Spleen (tissue), 7 donors: ENCODE measurements around the gene EPHX1.

ENCODE experiments used
- CTCF ChIP-seq, 11 experiments: fragments of 200-600 bp in 7 of 11; fragments of 450-650 bp in 4 of 11; sonication (generic) in 4 of 11; IDR thresholded peaks in 8 of 11; conservative IDR thresholded peaks in 3 of 11; 1 replicate in 7 of 11; 2 replicates in 4 of 11; pipeline versions ENCODE4 v1.4.0 to v1.8.0; 2016 to 2021; ENCODE audit warnings: antibody characterized with exemption in 11 of 11, inconsistent platforms in 4 of 11, mild to moderate bottlenecking in 1 of 11
- POLR2A ChIP-seq, 3 donors: fragments of 450-650 bp; IDR thresholded peaks; one replicate each; pipeline ENCODE4 v1.5.1; 2017; ENCODE audit warnings: antibody characterized with exemption in 3 of 3, mild to moderate bottlenecking in 1 of 3
- POLR2AphosphoS5 ChIP-seq, 3 donors: sonication (generic); formaldehyde crosslinking; IDR thresholded peaks; one replicate each; pipeline ENCODE4 v1.5.1; 2017; ENCODE audit warnings: antibody characterized with exemption in 3 of 3
- donor health status: DM: no; HTN: no; CAD: no; lungs with moderate emphysema.
- donor health status: DM: no; HTN: no; CAD: no.
- donor health status: DM: no; HTN: no; CAD: no.

DNA sequence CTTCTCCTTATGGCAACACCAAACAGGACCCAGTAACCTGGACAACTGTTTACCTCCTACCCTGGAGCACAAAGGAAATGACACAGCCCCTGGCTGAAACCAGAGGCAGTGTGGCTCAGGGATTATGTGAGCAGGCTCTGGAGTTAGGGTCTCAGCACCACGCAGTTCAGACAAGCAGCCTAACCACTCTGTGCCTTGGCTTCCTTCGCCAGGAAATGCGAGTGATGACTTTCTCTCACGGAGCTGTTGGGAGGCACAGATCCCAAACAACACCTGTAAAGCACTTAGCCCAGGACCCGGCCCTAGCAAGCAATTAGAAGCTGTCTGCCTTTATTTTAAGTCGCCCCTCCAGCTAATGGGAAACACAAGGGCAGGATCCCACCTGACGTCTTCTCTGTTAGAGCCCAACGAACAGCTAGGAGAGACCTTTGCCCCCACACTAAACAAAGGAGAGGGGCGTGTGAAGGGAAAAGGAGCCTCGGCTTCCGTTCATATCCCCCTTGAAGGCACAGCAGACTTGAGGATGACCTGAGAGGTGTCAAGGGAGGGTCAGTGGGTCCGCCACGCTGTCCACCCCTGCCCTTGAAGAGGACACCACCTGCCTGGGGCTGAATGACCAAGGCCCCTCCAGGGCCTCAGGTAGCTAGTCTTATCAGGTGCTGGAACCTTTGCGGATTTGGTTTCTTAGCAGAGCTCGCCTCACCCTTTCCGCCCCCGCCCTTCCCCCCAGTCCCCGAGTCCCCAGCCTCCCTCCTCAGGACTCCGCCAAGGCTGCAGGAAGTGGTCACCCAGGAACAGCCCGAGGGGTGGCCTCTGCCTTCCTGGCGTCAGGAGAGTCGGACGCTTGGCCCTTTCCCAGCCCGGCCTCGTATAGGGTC lies 71.4 kb downstream of the EPHX1 start:
- TF ChIP-seq POLR2A (IDR thresholded peaks at IDR 0.05): no peak
- TF ChIP-seq CTCF (IDR thresholded peaks at IDR 0.05 in 8 of 11, conservative IDR thresholded peaks at IDR 0.05 in 3 of 11): no peak
- TF ChIP-seq POLR2AphosphoS5 (IDR thresholded peaks at IDR 0.05): no peak
